WTC11 (cell line): ENCODE results near the gene CEP85. TPM values are rescaled to one million over a fixed set of nuclear protein-coding genes. Genes with fewer than 3 reads are reported as not detected.

Source experiments
- ATAC-seq: fragments of 200-7000 bp; cut with Tn5 transposase; 2 replicates; pipeline ENCODE4 v1.10.0; 2021; ENCODE audit warnings: mild to moderate bottlenecking, moderate library complexity
- CTCF ChIA-PET: fragments of 300-600 bp; sonication (Branson Sonifier 250); formaldehyde crosslinking; loops from one replicate; lab custom pipeline; 2021; ENCODE audit warnings: antibody characterized with exemption; lab: Charles Lee
- POLR2A ChIA-PET: fragments of 350-600 bp; sonication (Branson Sonifier 250); formaldehyde crosslinking; loops from one replicate; lab custom pipeline; 2021; ENCODE audit warnings: antibody characterized with exemption; lab: Charles Lee
- DNase-seq: peaks from one replicate; pipeline ENCODE4 v3.0.0; 2021; ENCODE audit warnings: low spot score
- H3K27ac Mint-ChIP-seq: 2 replicates; pipeline ENCODE4 v1.8.0; 2021; ENCODE audit warnings: mixed read lengths
- H3K27me3 Mint-ChIP-seq: 2 replicates; pipeline ENCODE4 v1.8.0; 2021; ENCODE audit warnings: low read depth, mild to moderate bottlenecking, moderate library complexity, mixed read lengths
- H3K36me3 Mint-ChIP-seq: 2 replicates; pipeline ENCODE4 v1.8.0; 2021; ENCODE audit warnings: mixed read lengths
- H3K4me1 Mint-ChIP-seq: 2 replicates; pipeline ENCODE4 v1.8.0; 2022; ENCODE audit warnings: mixed read lengths
- H3K4me3 Mint-ChIP-seq: 2 replicates; pipeline ENCODE4 v1.8.0; 2021; ENCODE audit warnings: mild to moderate bottlenecking, moderate library complexity, mixed read lengths
- H3K9me3 Mint-ChIP-seq: 2 replicates; pipeline ENCODE4 v1.8.0; 2021; ENCODE audit warnings: mixed read lengths
- CTCF ChIP-seq: fragments of 200-600 bp; IDR thresholded peaks from 2 replicates; pipeline ENCODE4 v1.8.0; 2022; ENCODE audit warnings: antibody characterized with exemption
- ELF4 ChIP-seq: sonication (generic); formaldehyde crosslinking; IDR thresholded peaks from 2 replicates; pipeline ENCODE4 v1.8.1; 2022; ENCODE audit warnings: low read depth, mild to moderate bottlenecking, moderate library complexity, missing genetic modification reagents
- ETV6 ChIP-seq: sonication (generic); formaldehyde crosslinking; IDR thresholded peaks from 2 replicates; pipeline ENCODE4 v1.8.1; 2022; ENCODE audit warnings: mild to moderate bottlenecking, missing genetic modification reagents
- HMGXB4 ChIP-seq: sonication (generic); formaldehyde crosslinking; IDR thresholded peaks from 2 replicates; pipeline ENCODE4 v1.8.1; 2023; ENCODE audit warnings: mild to moderate bottlenecking, moderate library complexity, missing genetic modification reagents
- IRF1 ChIP-seq: sonication (generic); formaldehyde crosslinking; IDR thresholded peaks from 2 replicates; pipeline ENCODE4 v1.8.0; 2023; ENCODE audit warnings: missing genetic modification reagents
- MXD4 ChIP-seq: fragments of 250-450 bp; sonication (Bioruptor Pico); IDR thresholded peaks from 2 replicates; pipeline ENCODE4 v1.8.0; 2021; ENCODE audit warnings: mild to moderate bottlenecking, moderate library complexity, borderline replicate concordance
- MYBL2 ChIP-seq: sonication (generic); formaldehyde crosslinking; IDR thresholded peaks from 2 replicates; pipeline ENCODE4 v1.8.1; 2023; ENCODE audit warnings: mild to moderate bottlenecking, moderate library complexity, missing genetic modification reagents
- NFYB ChIP-seq: sonication (generic); formaldehyde crosslinking; conservative IDR thresholded peaks from 2 replicates; pipeline ENCODE4 v1.8.0; 2022; ENCODE audit warnings: low read depth, missing genetic modification reagents
- PRRX2 ChIP-seq: fragments of 250-450 bp; sonication (Bioruptor Pico); IDR thresholded peaks from 2 replicates; pipeline ENCODE4 v1.8.0; 2021; ENCODE audit warnings: mild to moderate bottlenecking
- SP1 ChIP-seq: sonication (generic); formaldehyde crosslinking; conservative IDR thresholded peaks from 2 replicates; pipeline ENCODE4 v1.8.1; 2022; ENCODE audit warnings: missing genetic modification reagents
- ZMAT4 ChIP-seq: fragments of 250-450 bp; sonication (Bioruptor Pico); IDR thresholded peaks from 2 replicates; pipeline ENCODE4 v1.9.0; 2021; ENCODE audit warnings: mild to moderate bottlenecking
- ZNF138 ChIP-seq: sonication (generic); formaldehyde crosslinking; conservative IDR thresholded peaks from 2 replicates; pipeline ENCODE4 v1.8.1; 2022; ENCODE audit warnings: mild to moderate bottlenecking, moderate library complexity, missing genetic modification reagents
- ZNF416 ChIP-seq: fragments of 250-450 bp; sonication (Bioruptor Pico); IDR thresholded peaks from 2 replicates; pipeline ENCODE4 v1.9.0; 2021; ENCODE audit warnings: mild to moderate bottlenecking, inconsistent platforms
- ZNF423 ChIP-seq: fragments of 250-450 bp; sonication (Bioruptor Pico); IDR thresholded peaks from 2 replicates; pipeline ENCODE4 v2.1.2; 2022; ENCODE audit warnings: mild to moderate bottlenecking, moderate library complexity
- total RNA-seq: library from RNA; stranded (reverse); gene quantifications from 3 replicates; pipeline ENCODE4 v1.2.3, GENCODE V29; 2021

Gene CEP85
- total RNA-seq, 1 experiment from 2014 or later, result 40.8 TPM

- ATAC-seq (no peak), DNase-seq (no peak)
- TF ChIP-seq ELF4 (no peak), PRRX2 (no peak), ZMAT4 (CRISPR knock-in tag) (no peak)
- POLR2A ChIA-PET, result interaction anchor here (1.9 kb wide), 1 partner anchor 45 kb away, joined by 9 read pairs; the partner anchor contains the start of gene CEP85
- Mint-ChIP-seq H3K27me3 (no peaks in the 10 kb centered on the region; the same call in 1 of the 2 replicates), H3K36me3 (peaks cover 3% of the 10 kb centered on the region; the same call in 1 of the 2 replicates), H3K4me1 (peaks cover 17% of the 10 kb centered on the region), H3K4me3 (no peak overlapping the region), H3K27ac (no peak overlapping the region), H3K9me3 (no peaks in the 10 kb centered on the region)
- CTCF ChIA-PET, result interaction anchor here (1.0 to 5.9 kb wide), 15 partner anchors 12 to 385 kb away, joined by 4 to 165 read pairs (median 14); partner anchors contain the start of genes C1orf232, CEP85, CNKSR1 and SH3BGRL3
These were observed 44.7 kb upstream of the CEP85 start for GRCh38 chr1:26189331-26189730.

GRCh38 chr1:26189751-26190275, 44.2 kb upstream of the CEP85 start:
- TF ChIP-seq ZNF138 (CRISPR knock-in tag) (no peak), ZNF423 (CRISPR knock-in tag) (no peak), ZNF416 (CRISPR knock-in tag) (no peak), MXD4 (CRISPR knock-in tag) (no peak), HMGXB4 (no peak)
- H3K36me3 Mint-ChIP-seq, result peaks cover 3% of the 10 kb centered on the region; the same call in 1 of the 2 replicates
- ATAC-seq, result no peak
- H3K27ac Mint-ChIP-seq, result no peak overlapping the region
- POLR2A ChIA-PET, result interaction anchor here (0.6 to 1.9 kb wide), 6 partner anchors 11 to 89 kb away, joined by 3 to 9 read pairs (median 4); partner anchors contain the start of genes CEP85 and ZNF593
- CTCF ChIA-PET, result interaction anchor here (0.5 to 5.9 kb wide), 54 partner anchors 9 to 636 kb away, joined by 3 to 165 read pairs (median 5); partner anchors contain the start of genes C1orf232, CD52, CEP85 and CNKSR1
- no peaks in the 10 kb centered on the region; the same call in 1 of the 2 replicates for H3K27me3 Mint-ChIP-seq
- H3K4me1 Mint-ChIP-seq, result peaks cover 17% of the 10 kb centered on the region
- H3K9me3 Mint-ChIP-seq, result no peaks in the 10 kb centered on the region
- no peak for DNase-seq
- H3K4me3 Mint-ChIP-seq, result no peak overlapping the region

GRCh38 chr1:26190373-26190987, 43.5 kb upstream of the CEP85 start, which contains the start of gene CATSPER4:
CATSPER4 (plus strand) TSS chr1:26190602; CDS start chr1:26190628, 26 bp downstream.
- Mint-ChIP-seq H3K9me3 (no peaks in the 10 kb centered on the region), H3K4me3 (no peak within 1 kb of the TSS), H3K27me3 (no peaks in the 10 kb centered on the region; the same call in 1 of the 2 replicates), H3K4me1 (peaks cover 17% of the 10 kb centered on the region), H3K27ac (peak within 1 kb of the TSS; percentile 55; the same call in 1 of the 2 replicates), H3K36me3 (peaks cover 3% of the 10 kb centered on the region; the same call in 1 of the 2 replicates)
- ChIA-PET CTCF (interaction anchor here (0.5 to 5.9 kb wide), 55 partner anchors 9 to 636 kb away, joined by 3 to 165 read pairs (median 5); partner anchors contain the start of genes C1orf232, CD52, CEP85 and CNKSR1), POLR2A (interaction anchor here (0.6 to 1.9 kb wide), 6 partner anchors 10 to 89 kb away, joined by 3 to 9 read pairs (median 4); partner anchors contain the start of genes CEP85 and ZNF593)
- peak; percentile 97 for ATAC-seq
- DNase-seq, result peak; percentile 79
- TF ChIP-seq IRF1 (CRISPR knock-in tag) (no peak), CTCF (0 out of 2 replicates have a peak, but pooled peaks have one; percentile 20), ZNF423 (CRISPR knock-in tag) (no peak), SP1 (CRISPR knock-in tag) (0 out of 2 replicates have a peak, but pooled peaks have one; percentile 36), ETV6 (CRISPR knock-in tag) (0 out of 2 replicates have a peak, but pooled peaks have one; percentile 7), NFYB (CRISPR knock-in tag) (no peak), ZNF416 (CRISPR knock-in tag) (no peak), MYBL2 (CRISPR knock-in tag) (no peak)
